H1 (cell line): ENCODE results near the gene FHIT.

Source experiments
- CHD1 ChIP-seq: IDR thresholded peaks from 2 replicates; pipeline ENCODE4 v1.6.1; 2012; ENCODE audit warnings: low read depth, low read length, improper control_type of control experiment
- CREB1 ChIP-seq: IDR thresholded peaks from 2 replicates; pipeline ENCODE4 v1.6.1; 2012; ENCODE audit warnings: inconsistent platforms
- CTCF ChIP-seq, 3 experiments: IDR thresholded peaks; 1 replicate in 2 of 3; 2 replicates in 1 of 3; pipeline versions ENCODE4 v1.5.1 to v1.6.1; 2011; ENCODE audit warnings: low read length in 3 of 3, mild to moderate bottlenecking in 3 of 3, inconsistent platforms in 2 of 3, low read depth in 1 of 3, moderate library complexity in 1 of 3; ENCODE audit not compliant: insufficient read depth in 1 of 3; ENCODE audit errors: control extremely low read depth in 1 of 3
- EZH2 ChIP-seq: fragments of 200-600 bp; sonication (generic); IDR thresholded peaks from 2 replicates; pipeline ENCODE4 v1.7.1; 2012; ENCODE audit warnings: low read depth, mild to moderate bottlenecking, moderate library complexity, low read length, inconsistent platforms; ENCODE audit not compliant: severe bottlenecking
- HDAC6 ChIP-seq: IDR thresholded peaks from one replicate; pipeline ENCODE4 v1.7.1; 2012; ENCODE audit warnings: low read depth, mild to moderate bottlenecking, inconsistent platforms, low read length, moderate library complexity
- MAX ChIP-seq: IDR thresholded peaks from 2 replicates; pipeline ENCODE4 v1.6.1; 2012; ENCODE audit warnings: inconsistent platforms
- POLR2A ChIP-seq, 2 experiments: IDR thresholded peaks; 1 replicate in 1 of 2; 2 replicates in 1 of 2; pipeline ENCODE4 v1.6.1; 2011; ENCODE audit warnings: low read depth in 2 of 2, low read length in 2 of 2, mild to moderate bottlenecking in 2 of 2; ENCODE audit errors: control extremely low read depth in 1 of 2
- POLR2AphosphoS5 ChIP-seq: IDR thresholded peaks from 2 replicates; pipeline ENCODE4 v1.6.1; 2011; ENCODE audit warnings: low read depth, low read length
- SIN3A ChIP-seq, 2 experiments: IDR thresholded peaks in 1 of 2; conservative IDR thresholded peaks in 1 of 2; 2 replicates each; pipeline ENCODE4 v1.6.1; 2011 to 2012; ENCODE audit warnings: low read length in 2 of 2, improper control_type of control experiment in 1 of 2, low read depth in 1 of 2, mild to moderate bottlenecking in 1 of 2
- SP1 ChIP-seq: IDR thresholded peaks from 2 replicates; pipeline ENCODE4 v1.6.1; 2011; ENCODE audit warnings: low read depth, low read length
- TAF1 ChIP-seq: IDR thresholded peaks from 2 replicates; pipeline ENCODE4 v1.6.1; 2011; ENCODE audit warnings: mild to moderate bottlenecking, low read depth, low read length
- TCF12 ChIP-seq: IDR thresholded peaks from 2 replicates; pipeline ENCODE4 v1.6.1; 2011; ENCODE audit warnings: low read depth, mild to moderate bottlenecking, low read length
- USF2 ChIP-seq: IDR thresholded peaks from 2 replicates; pipeline ENCODE4 v1.6.1; 2011; ENCODE audit warnings: low read length, improper control_type of control experiment

GRCh38 chr3:59876533-59877062, 1374.7 kb downstream of the FHIT start:
- TF ChIP-seq CTCF (IDR thresholded peaks at IDR 0.05; ENCODE audit: control extremely low read depth in 1 of 3, insufficient read depth in 1 of 3, low read depth in 1 of 3, low read length in 3 of 3): no peak
- no peak for TF ChIP-seq EZH2
- no peak for TF ChIP-seq POLR2AphosphoS5
- TF ChIP-seq USF2: no peak
- TF ChIP-seq MAX: no peak
- TF ChIP-seq TCF12: no peak
- TF ChIP-seq POLR2A (IDR thresholded peaks at IDR 0.05; ENCODE audit: control extremely low read depth in 1 of 2, low read depth in 2 of 2, low read length in 2 of 2): no peak
- no peak for TF ChIP-seq CREB1
- TF ChIP-seq TAF1: no peak
- TF ChIP-seq CHD1: no peak
- TF ChIP-seq SP1: no peak
- TF ChIP-seq SIN3A (conservative IDR thresholded peaks at IDR 0.05 in 1 of 2, IDR thresholded peaks at IDR 0.05 in 1 of 2; ENCODE audit: low read depth in 1 of 2, low read length in 2 of 2): no peak
- TF ChIP-seq HDAC6: no peak
